ENCODE data around the gene RIPOR2. TPM values are rescaled to one million over a fixed set of nuclear protein-coding genes. Genes with fewer than 3 reads are reported as not detected.

Gene RIPOR2
- total RNA-seq, 4 donors from 2014 or later = 8.8 to 27.0 (median 19.0) TPM

- no peaks in the 10 kb centered on the region for H3K27me3 ChIP-seq
- no peaks in the 10 kb centered on the region for H3K9me3 ChIP-seq
- H3K36me3 ChIP-seq = peaks cover 0 to 2% (median 0%) of the 10 kb centered on the region in 3 donors
- 100% methylated on average over 1 of the region's 1 CpG for WGBS, 2 donors
- DNase-seq (ENCODE audit: low spot score in 2 of 2) = no peak
- TF ChIP-seq CTCF (IDR thresholded peaks at IDR 0.05) = no peak
- peaks cover 0 to 32% (median 7%) of the 10 kb centered on the region in 4 donors for H3K4me1 ChIP-seq
- H3K27ac ChIP-seq = peak overlapping the region in 3 of 4 donors; percentile 20 to 83 (median 74)
- H3K4me3 ChIP-seq = no peak overlapping the region
Observed at GRCh38 chr6:24832794-24833193, 103.0 kb downstream of the RIPOR2 start.

DNA sequence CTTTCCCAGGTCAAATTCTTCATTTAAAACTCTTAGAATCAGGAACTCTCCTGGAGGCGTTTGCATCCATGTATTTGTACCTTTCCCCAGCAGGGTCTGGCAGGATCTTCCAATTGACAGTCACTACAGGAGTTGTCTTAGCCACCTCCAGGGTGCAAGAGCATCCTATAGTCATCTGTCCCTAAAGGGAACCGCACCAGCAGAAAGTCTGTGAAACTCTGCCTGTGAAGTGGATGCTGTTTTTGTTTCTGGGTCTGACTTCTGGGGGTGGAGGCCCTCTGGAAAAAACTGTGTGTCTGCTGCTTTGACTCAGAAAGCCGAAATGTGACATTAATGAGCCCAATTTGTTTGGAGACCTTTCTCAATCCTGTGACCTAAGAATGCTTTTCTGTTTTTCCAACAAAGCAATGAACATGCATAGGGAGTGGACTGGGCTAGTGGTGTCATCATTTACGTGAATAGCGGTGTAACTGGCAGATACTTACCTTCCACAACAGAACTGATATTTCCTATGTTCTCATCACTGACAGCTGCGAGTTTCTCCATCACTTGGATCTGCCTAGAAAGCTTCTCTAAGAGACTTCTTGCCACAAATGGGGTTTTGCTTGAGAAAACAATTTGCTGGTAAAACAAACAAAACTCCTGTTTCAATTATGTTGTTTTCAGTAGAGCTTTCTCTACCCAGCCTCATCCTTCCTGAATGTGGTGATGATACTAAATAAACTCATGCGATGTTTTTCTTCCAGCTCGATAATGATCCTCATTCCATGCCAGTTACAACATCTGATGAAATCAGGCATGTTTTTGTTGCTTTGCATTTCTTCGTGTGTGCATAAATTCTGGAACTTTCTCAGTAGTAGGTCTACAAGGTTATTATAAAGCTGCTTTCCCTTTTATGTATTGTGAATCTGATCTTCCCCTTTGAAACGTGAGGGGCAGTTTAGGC lies 103.7 kb downstream of the RIPOR2 start:
- Histone ChIP-seq H3K4me3 (no peak overlapping the region), H3K36me3 (peaks cover 0 to 10% (median 0%) of the 10 kb centered on the region in 3 donors), H3K4me1 (peaks cover 0 to 32% (median 7%) of the 10 kb centered on the region in 4 donors), H3K27me3 (no peaks in the 10 kb centered on the region), H3K27ac (peak overlapping the region in 3 of 4 donors; percentile 44 to 83 (median 74)), H3K9me3 (no peaks in the 10 kb centered on the region)
- DNase-seq (ENCODE audit: low spot score in 2 of 2) = peak in 1 of 2 donors; percentile 44
- TF ChIP-seq EP300 (IDR thresholded peaks at IDR 0.05) (peak; percentile 31 to 70), CTCF (IDR thresholded peaks at IDR 0.05) (no peak)
- WGBS, 2 donors = 44 to 53% methylated on average over 10 of the region's 10 CpGs

DNA sequence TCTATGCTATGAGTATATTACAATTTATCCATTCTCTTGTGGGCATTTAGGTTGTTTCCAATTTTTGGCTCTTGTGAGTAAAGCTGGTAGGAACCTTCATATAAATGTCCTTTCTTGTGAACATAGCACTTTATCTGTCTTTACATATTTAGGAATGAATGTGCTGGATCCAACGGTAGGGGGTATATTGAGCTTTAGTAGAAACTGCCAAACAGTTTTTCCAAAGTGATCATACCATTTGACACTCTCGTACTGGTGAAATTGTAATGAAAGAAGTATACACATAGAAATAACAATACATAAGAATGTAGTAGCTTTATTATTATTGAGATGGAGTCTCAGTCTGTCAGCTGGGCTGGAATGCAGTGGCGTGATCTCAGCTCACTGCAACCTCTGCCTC lies 106.1 kb downstream of the RIPOR2 start:
- WGBS, 2 donors = 78 to 86% methylated on average over 3 of the region's 3 CpGs
- Histone ChIP-seq H3K36me3 (peaks cover 0 to 10% (median 0%) of the 10 kb centered on the region in 3 donors), H3K4me3 (no peak overlapping the region), H3K9me3 (no peaks in the 10 kb centered on the region), H3K27ac (no peak overlapping the region), H3K4me1 (peaks cover 0 to 20% (median 4%) of the 10 kb centered on the region in 4 donors), H3K27me3 (no peaks in the 10 kb centered on the region)
- no peak for TF ChIP-seq EP300 (IDR thresholded peaks at IDR 0.05)
- no peak for TF ChIP-seq POLR2A (IDR thresholded peaks at IDR 0.05)
- no peak for TF ChIP-seq CTCF (IDR thresholded peaks at IDR 0.05)
- DNase-seq (ENCODE audit: low spot score in 2 of 2) = no peak

DNA sequence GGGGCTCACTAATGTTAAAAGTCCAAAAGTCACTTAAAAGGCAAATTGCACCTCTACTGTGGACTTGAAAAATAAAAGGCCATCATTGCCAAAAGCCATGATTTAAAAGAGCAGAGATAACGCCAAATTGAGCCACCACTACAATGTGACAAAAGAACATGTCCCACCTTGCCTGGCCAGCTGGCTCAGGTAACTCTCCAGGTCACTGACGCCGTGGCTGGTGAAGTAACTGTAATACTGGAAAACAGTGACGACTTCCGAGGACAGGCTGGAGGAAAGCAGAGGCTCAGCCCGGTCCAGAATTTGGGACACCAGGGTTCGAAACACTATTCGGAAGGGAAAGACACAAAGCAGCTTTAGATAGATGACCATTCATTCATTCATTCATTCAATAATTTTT lies 107.8 kb downstream of the RIPOR2 start:
- no peaks in the 10 kb centered on the region for H3K27me3 ChIP-seq
- peaks cover 0 to 10% (median 0%) of the 10 kb centered on the region in 3 donors for H3K36me3 ChIP-seq
- WGBS, 2 donors = 87 to 88% methylated on average over 8 of the region's 8 CpGs
- H3K27ac ChIP-seq = no peak overlapping the region
- no peak overlapping the region for H3K4me3 ChIP-seq
- no peaks in the 10 kb centered on the region for H3K9me3 ChIP-seq
- no peak for TF ChIP-seq POLR2A (IDR thresholded peaks at IDR 0.05)
- no peak for TF ChIP-seq EP300 (IDR thresholded peaks at IDR 0.05)
- no peak for TF ChIP-seq CTCF (IDR thresholded peaks at IDR 0.05)
- H3K4me1 ChIP-seq = peaks cover 0 to 13% (median 4%) of the 10 kb centered on the region in 4 donors
- DNase-seq (ENCODE audit: low spot score in 2 of 2) = no peak

DNA sequence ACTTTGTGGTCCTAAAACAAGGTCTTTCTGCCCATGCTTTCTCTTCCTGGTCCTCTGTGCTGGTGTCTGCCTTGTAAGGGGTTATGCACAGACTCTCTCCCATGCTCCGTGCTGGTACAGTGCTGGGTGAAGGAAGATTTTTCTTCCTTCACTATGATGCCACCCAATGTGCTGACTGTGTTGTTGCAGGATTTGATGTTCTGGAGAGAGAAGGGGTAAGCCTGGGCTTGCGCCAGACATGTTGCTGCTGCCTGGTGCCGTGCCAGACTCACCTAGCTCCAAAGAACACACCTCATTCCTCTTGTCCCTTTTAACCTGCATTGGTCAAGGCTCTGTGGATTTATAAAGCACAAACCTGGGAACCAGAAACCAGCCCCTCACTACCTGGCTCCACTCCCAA lies 108.6 kb downstream of the RIPOR2 start:
- peaks cover 0 to 10% (median 0%) of the 10 kb centered on the region in 3 donors for H3K36me3 ChIP-seq
- peaks cover 0 to 13% (median 4%) of the 10 kb centered on the region in 4 donors for H3K4me1 ChIP-seq
- DNase-seq (ENCODE audit: low spot score in 2 of 2) = no peak
- H3K27ac ChIP-seq = no peak overlapping the region
- no peak overlapping the region for H3K4me3 ChIP-seq
- H3K27me3 ChIP-seq = no peaks in the 10 kb centered on the region
- TF ChIP-seq CTCF (IDR thresholded peaks at IDR 0.05) (no peak), EP300 (IDR thresholded peaks at IDR 0.05) (no peak), POLR2A (IDR thresholded peaks at IDR 0.05) (no peak)
- 71 to 77% methylated on average over 3 of the region's 3 CpGs for WGBS, 2 donors
- no peaks in the 10 kb centered on the region for H3K9me3 ChIP-seq

Measured in tibial nerve (tissue), 4 donors.